ENCODE measurements around the gene PARP11.

The PARP11 gene

DNA sequence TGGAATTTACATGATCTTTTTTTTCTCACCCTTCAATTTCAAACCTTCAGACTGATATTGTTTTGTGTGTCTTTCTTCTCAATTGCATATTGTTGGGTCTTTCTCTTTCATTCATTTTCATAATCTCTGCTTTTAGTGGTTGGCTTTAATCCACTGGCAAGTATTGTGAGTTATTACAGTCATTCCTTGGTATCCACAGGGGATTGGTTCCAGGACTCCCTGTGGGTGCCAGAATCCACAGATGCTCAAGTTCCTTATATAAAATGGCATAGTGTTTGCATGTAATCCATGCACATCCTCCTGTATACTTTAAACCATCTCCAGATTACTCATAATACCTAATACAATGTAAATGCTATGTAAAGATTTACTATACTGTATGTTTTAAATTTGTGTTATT is 29.7 kb upstream of the PARP11 start:
- H3K36me3 ChIP-seq (ENCODE audit: control insufficient read depth in 1 of 2, insufficient read depth in 2 of 2, low read length in 2 of 2): no peaks in the 10 kb centered on the region
- no peak overlapping the region for H3K27ac ChIP-seq (ENCODE audit: low read depth, low read length)
- no peaks in the 10 kb centered on the region for H3K9me3 ChIP-seq (ENCODE audit: control insufficient read depth in 1 of 2, low read length in 2 of 2)
- no peaks in the 10 kb centered on the region for H3K4me1 ChIP-seq (ENCODE audit: control insufficient read depth in 1 of 2, insufficient read depth in 2 of 2, low read length in 2 of 2)
- H3K9ac ChIP-seq (ENCODE audit: low read depth in 1 of 2, low read length in 2 of 2): no peak overlapping the region
- no peak overlapping the region for H3K4me3 ChIP-seq (ENCODE audit: low read depth in 1 of 2, low read length in 2 of 2)
- peaks cover 0 to 3% of the 10 kb centered on the region in 2 donors for H3K27me3 ChIP-seq (ENCODE audit: control insufficient read depth in 1 of 2, insufficient read depth in 2 of 2, low read length in 2 of 2)

- Histone ChIP-seq H3K9me3 (ENCODE audit: control insufficient read depth in 1 of 2, low read length in 2 of 2) (no peaks in the 10 kb centered on the region), H3K27me3 (ENCODE audit: control insufficient read depth in 1 of 2, insufficient read depth in 2 of 2, low read length in 2 of 2) (peaks cover 0 to 3% of the 10 kb centered on the region in 2 donors), H3K4me3 (ENCODE audit: low read depth in 1 of 2, low read length in 2 of 2) (no peak overlapping the region), H3K27ac (ENCODE audit: low read depth, low read length) (no peak overlapping the region), H3K36me3 (ENCODE audit: control insufficient read depth in 1 of 2, insufficient read depth in 2 of 2, low read length in 2 of 2) (no peaks in the 10 kb centered on the region), H3K4me1 (ENCODE audit: control insufficient read depth in 1 of 2, insufficient read depth in 2 of 2, low read length in 2 of 2) (peaks cover 0 to 9% of the 10 kb centered on the region in 2 donors), H3K9ac (ENCODE audit: low read depth in 1 of 2, low read length in 2 of 2) (no peak overlapping the region)
These were observed 27.9 kb upstream of the PARP11 start for GRCh38 chr12:3901116-3901515.

GRCh38 chr12:3898756-3899155 is 25.6 kb upstream of the PARP11 start:
- no peak overlapping the region for H3K27ac ChIP-seq (ENCODE audit: low read depth, low read length)
- peaks cover 0 to 9% of the 10 kb centered on the region in 2 donors for H3K4me1 ChIP-seq (ENCODE audit: control insufficient read depth in 1 of 2, insufficient read depth in 2 of 2, low read length in 2 of 2)
- H3K4me3 ChIP-seq (ENCODE audit: low read depth in 1 of 2, low read length in 2 of 2): no peak overlapping the region
- H3K36me3 ChIP-seq (ENCODE audit: control insufficient read depth in 1 of 2, insufficient read depth in 2 of 2, low read length in 2 of 2): no peaks in the 10 kb centered on the region
- no peaks in the 10 kb centered on the region for H3K9me3 ChIP-seq (ENCODE audit: control insufficient read depth in 1 of 2, low read length in 2 of 2)
- H3K27me3 ChIP-seq (ENCODE audit: control insufficient read depth in 1 of 2, insufficient read depth in 2 of 2, low read length in 2 of 2): no peaks in the 10 kb centered on the region
- H3K9ac ChIP-seq (ENCODE audit: low read depth in 1 of 2, low read length in 2 of 2): no peak overlapping the region

DNA sequence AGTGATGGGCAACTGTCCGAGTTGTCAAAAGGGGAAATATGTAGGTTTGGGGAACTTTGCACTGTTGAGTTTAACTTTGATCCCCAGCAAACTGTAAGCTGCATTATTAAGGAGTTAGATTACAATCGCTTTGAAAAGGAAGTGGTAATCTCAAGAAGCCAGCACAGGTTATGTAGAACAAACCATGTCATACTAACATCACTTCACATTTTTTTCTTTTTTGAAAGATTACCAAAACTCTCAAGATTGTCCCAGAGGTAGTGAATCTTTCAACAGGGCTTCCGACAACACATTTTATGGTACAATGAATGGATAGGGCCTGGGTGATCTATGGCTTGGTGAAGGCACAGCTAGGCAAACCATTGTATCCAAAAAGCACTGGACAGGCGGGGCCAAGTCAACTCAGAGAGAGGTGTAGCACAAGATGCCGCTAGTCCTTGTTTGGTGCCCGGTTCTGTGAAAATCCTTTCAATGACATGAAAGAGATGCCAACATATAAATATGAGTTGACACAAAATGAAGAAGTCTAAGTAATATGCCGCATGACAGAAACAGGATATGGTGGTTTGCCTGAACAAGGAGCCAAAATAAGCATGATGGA is 24.3 kb upstream of the PARP11 start:
- Histone ChIP-seq H3K4me3 (ENCODE audit: low read depth in 1 of 2, low read length in 2 of 2) (no peak overlapping the region), H3K4me1 (ENCODE audit: control insufficient read depth in 1 of 2, insufficient read depth in 2 of 2, low read length in 2 of 2) (peaks cover 0 to 11% of the 10 kb centered on the region in 2 donors), H3K9me3 (ENCODE audit: control insufficient read depth in 1 of 2, low read length in 2 of 2) (no peaks in the 10 kb centered on the region), H3K36me3 (ENCODE audit: control insufficient read depth in 1 of 2, insufficient read depth in 2 of 2, low read length in 2 of 2) (no peaks in the 10 kb centered on the region), H3K9ac (ENCODE audit: low read depth in 1 of 2, low read length in 2 of 2) (no peak overlapping the region), H3K27ac (ENCODE audit: low read depth, low read length) (no peak overlapping the region), H3K27me3 (ENCODE audit: control insufficient read depth in 1 of 2, insufficient read depth in 2 of 2, low read length in 2 of 2) (no peaks in the 10 kb centered on the region)

- H3K9me3 ChIP-seq (ENCODE audit: control insufficient read depth in 1 of 2, low read length in 2 of 2): no peaks in the 10 kb centered on the region
- peaks cover 0 to 13% of the 10 kb centered on the region in 2 donors for H3K4me1 ChIP-seq (ENCODE audit: control insufficient read depth in 1 of 2, insufficient read depth in 2 of 2, low read length in 2 of 2)
- H3K36me3 ChIP-seq (ENCODE audit: control insufficient read depth in 1 of 2, insufficient read depth in 2 of 2, low read length in 2 of 2): no peaks in the 10 kb centered on the region
- H3K4me3 ChIP-seq (ENCODE audit: low read depth in 1 of 2, low read length in 2 of 2): no peak overlapping the region
- no peak overlapping the region for H3K9ac ChIP-seq (ENCODE audit: low read depth in 1 of 2, low read length in 2 of 2)
- no peak overlapping the region for H3K27ac ChIP-seq (ENCODE audit: low read depth, low read length)
- H3K27me3 ChIP-seq (ENCODE audit: control insufficient read depth in 1 of 2, insufficient read depth in 2 of 2, low read length in 2 of 2): no peaks in the 10 kb centered on the region
These were observed 23.7 kb upstream of the PARP11 start for GRCh38 chr12:3896801-3897351.

GRCh38 chr12:3896356-3896755 is 23.2 kb upstream of the PARP11 start:
- no peak overlapping the region for H3K27ac ChIP-seq (ENCODE audit: low read depth, low read length)
- H3K4me3 ChIP-seq (ENCODE audit: low read depth in 1 of 2, low read length in 2 of 2): no peak overlapping the region
- H3K9ac ChIP-seq (ENCODE audit: low read depth in 1 of 2, low read length in 2 of 2): no peak overlapping the region
- H3K36me3 ChIP-seq (ENCODE audit: control insufficient read depth in 1 of 2, insufficient read depth in 2 of 2, low read length in 2 of 2): no peaks in the 10 kb centered on the region
- H3K9me3 ChIP-seq (ENCODE audit: control insufficient read depth in 1 of 2, low read length in 2 of 2): no peaks in the 10 kb centered on the region
- H3K4me1 ChIP-seq (ENCODE audit: control insufficient read depth in 1 of 2, insufficient read depth in 2 of 2, low read length in 2 of 2): peaks cover 0 to 13% of the 10 kb centered on the region in 2 donors
- H3K27me3 ChIP-seq (ENCODE audit: control insufficient read depth in 1 of 2, insufficient read depth in 2 of 2, low read length in 2 of 2): no peaks in the 10 kb centered on the region

DNA sequence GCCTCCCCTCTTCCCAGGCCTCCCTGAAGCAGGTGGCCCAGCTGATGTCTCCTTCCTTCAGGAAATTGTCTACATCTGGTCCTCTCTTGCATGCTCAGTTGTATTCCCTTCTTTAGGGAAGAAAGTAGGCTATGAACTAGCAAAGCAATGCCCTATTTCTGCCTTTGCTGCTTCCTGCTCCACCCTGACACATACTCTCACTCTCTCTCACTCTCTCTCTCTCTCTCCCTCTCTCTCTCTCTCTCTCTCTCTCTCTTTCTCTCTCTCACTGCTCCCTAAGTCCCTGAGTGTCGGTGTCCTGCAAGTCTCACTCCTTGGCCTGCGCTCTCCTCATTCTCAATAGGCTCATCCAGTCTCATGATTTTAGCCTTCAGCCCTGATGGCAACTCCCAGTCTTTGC is 19.4 kb upstream of the PARP11 start:
- Histone ChIP-seq H3K4me1 (ENCODE audit: control insufficient read depth in 1 of 2, insufficient read depth in 2 of 2, low read length in 2 of 2) (peaks cover 7 to 16% of the 10 kb centered on the region in 2 donors), H3K4me3 (ENCODE audit: low read depth in 1 of 2, low read length in 2 of 2) (no peak overlapping the region), H3K9me3 (ENCODE audit: control insufficient read depth in 1 of 2, low read length in 2 of 2) (no peaks in the 10 kb centered on the region), H3K27me3 (ENCODE audit: control insufficient read depth in 1 of 2, insufficient read depth in 2 of 2, low read length in 2 of 2) (no peaks in the 10 kb centered on the region), H3K9ac (ENCODE audit: low read depth in 1 of 2, low read length in 2 of 2) (no peak overlapping the region), H3K36me3 (ENCODE audit: control insufficient read depth in 1 of 2, insufficient read depth in 2 of 2, low read length in 2 of 2) (no peaks in the 10 kb centered on the region), H3K27ac (ENCODE audit: low read depth, low read length) (no peak overlapping the region)

- H3K9me3 ChIP-seq (ENCODE audit: control insufficient read depth in 1 of 2, low read length in 2 of 2): no peaks in the 10 kb centered on the region
- H3K27ac ChIP-seq (ENCODE audit: low read depth, low read length): no peak overlapping the region
- no peak overlapping the region for H3K9ac ChIP-seq (ENCODE audit: low read depth in 1 of 2, low read length in 2 of 2)
- peaks cover 7% of the 10 kb centered on the region in 2 donors for H3K4me1 ChIP-seq (ENCODE audit: control insufficient read depth in 1 of 2, insufficient read depth in 2 of 2, low read length in 2 of 2)
- no peak overlapping the region for H3K4me3 ChIP-seq (ENCODE audit: low read depth in 1 of 2, low read length in 2 of 2)
- H3K36me3 ChIP-seq (ENCODE audit: control insufficient read depth in 1 of 2, insufficient read depth in 2 of 2, low read length in 2 of 2): no peaks in the 10 kb centered on the region
- no peaks in the 10 kb centered on the region for H3K27me3 ChIP-seq (ENCODE audit: control insufficient read depth in 1 of 2, insufficient read depth in 2 of 2, low read length in 2 of 2)
These were observed 18.0 kb upstream of the PARP11 start for GRCh38 chr12:3891201-3891600.

DNA sequence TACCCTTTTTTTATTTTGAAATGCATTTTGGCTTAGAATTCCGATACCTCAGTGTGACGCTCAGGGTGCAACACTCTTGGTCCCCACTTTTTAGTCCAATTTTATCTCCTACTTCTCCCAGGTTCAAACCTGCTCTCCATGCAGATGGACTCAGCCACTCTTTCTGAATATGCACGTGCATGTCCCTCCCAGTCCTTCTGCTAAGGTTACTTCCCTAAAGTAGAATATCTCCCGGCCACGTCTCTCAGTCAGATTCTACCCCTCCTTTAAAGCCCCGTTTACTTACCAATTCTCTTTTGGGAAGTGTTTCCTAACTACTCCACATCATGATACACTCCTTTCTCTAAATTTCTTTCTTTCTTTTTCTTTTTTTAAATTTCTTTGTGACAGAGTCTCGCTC is 15.5 kb upstream of the PARP11 start:
- no peaks in the 10 kb centered on the region for H3K9me3 ChIP-seq (ENCODE audit: control insufficient read depth in 1 of 2, low read length in 2 of 2)
- no peaks in the 10 kb centered on the region for H3K36me3 ChIP-seq (ENCODE audit: control insufficient read depth in 1 of 2, insufficient read depth in 2 of 2, low read length in 2 of 2)
- no peaks in the 10 kb centered on the region for H3K27me3 ChIP-seq (ENCODE audit: control insufficient read depth in 1 of 2, insufficient read depth in 2 of 2, low read length in 2 of 2)
- no peak overlapping the region for H3K27ac ChIP-seq (ENCODE audit: low read depth, low read length)
- peaks cover 7 to 14% of the 10 kb centered on the region in 2 donors for H3K4me1 ChIP-seq (ENCODE audit: control insufficient read depth in 1 of 2, insufficient read depth in 2 of 2, low read length in 2 of 2)
- no peak overlapping the region for H3K9ac ChIP-seq (ENCODE audit: low read depth in 1 of 2, low read length in 2 of 2)
- no peak overlapping the region for H3K4me3 ChIP-seq (ENCODE audit: low read depth in 1 of 2, low read length in 2 of 2)

DNA sequence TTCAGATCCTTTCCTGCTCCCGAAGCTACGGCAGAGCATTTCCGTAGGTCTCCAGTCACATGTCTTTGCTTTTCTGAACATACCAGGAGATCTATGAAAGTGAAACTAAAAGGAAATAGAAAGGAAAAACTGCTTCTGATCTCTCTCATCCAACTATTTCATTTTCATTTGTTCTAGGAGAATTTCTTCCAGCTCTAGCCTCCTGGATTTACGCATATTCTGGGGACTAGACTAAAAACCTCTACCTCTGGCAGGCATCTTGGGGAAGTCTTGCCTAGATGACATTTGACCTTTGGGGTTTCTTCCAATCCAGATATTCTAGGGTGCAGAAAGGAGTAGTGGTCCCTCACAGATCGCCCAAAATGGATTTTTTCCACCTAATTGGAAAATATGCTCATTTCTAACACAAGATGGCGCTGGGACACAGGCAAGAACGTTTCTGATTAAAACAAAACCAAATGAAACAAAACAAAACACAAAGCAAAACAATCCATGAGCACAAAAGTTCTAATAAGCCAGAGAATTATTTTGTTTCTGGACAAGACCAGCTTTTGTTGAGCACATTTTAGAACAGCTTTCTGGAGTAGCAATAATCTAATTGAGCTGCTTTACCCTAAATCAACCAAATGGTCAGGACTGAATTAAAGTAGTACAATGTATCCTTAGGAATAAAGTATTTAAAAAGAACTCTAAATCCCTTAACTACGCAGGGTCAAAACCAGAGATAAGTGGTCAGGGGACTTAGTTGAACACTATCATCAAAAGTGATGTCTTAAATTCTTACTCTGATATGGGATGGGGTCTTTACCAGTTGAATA is 12.3 kb upstream of the PARP11 start:
- Histone ChIP-seq H3K36me3 (ENCODE audit: control insufficient read depth in 1 of 2, insufficient read depth in 2 of 2, low read length in 2 of 2) (no peaks in the 10 kb centered on the region), H3K9me3 (ENCODE audit: control insufficient read depth in 1 of 2, low read length in 2 of 2) (no peaks in the 10 kb centered on the region), H3K9ac (ENCODE audit: low read depth in 1 of 2, low read length in 2 of 2) (peak overlapping the region; percentile 28 to 35), H3K27ac (ENCODE audit: low read depth, low read length) (no peak overlapping the region), H3K4me1 (ENCODE audit: control insufficient read depth in 1 of 2, insufficient read depth in 2 of 2, low read length in 2 of 2) (peaks cover 0 to 12% of the 10 kb centered on the region in 2 donors), H3K27me3 (ENCODE audit: control insufficient read depth in 1 of 2, insufficient read depth in 2 of 2, low read length in 2 of 2) (no peaks in the 10 kb centered on the region), H3K4me3 (ENCODE audit: low read depth in 1 of 2, low read length in 2 of 2) (peak overlapping the region; percentile 50 to 58)
